OCI-LY3 (cell line): ENCODE data around the gene IL25.

Experiments used
- EZH2phosphoT487 ChIP-seq: fragments of 200-600 bp; shearing (Covaris generic); IDR thresholded peaks from 2 replicates; pipeline ENCODE4 v1.6.1; 2018; ENCODE audit warnings: antibody characterized with exemption, mixed run types, low read depth
- TF ChIP-seq, protein P1 (sequence below): fragments of 200-600, 300-600 bp; sonication (generic); IDR thresholded peaks from 2 replicates; pipeline ENCODE4 v1.5.1; 2014; ENCODE audit warnings: antibody characterized with exemption, low read length, low read depth

DNA sequence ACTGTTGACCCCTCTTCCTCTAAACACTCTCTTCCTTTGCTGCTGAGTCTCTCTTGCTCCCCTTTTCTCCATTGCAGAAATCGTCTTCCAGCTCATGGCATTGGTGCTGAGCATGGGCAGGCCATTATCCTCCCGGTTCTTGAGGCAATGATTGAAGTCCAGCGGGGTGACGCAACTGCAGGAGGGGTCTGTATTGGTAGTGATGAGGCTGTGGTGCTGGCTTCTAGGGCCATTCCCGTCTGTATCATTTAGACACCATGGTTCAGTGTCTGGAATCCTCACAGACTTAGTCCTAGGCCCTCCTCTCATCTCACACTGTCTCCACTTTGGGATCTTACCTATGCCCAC, 19.2 kb upstream of the IL25 start:
- TF ChIP-seq, protein P1, sequence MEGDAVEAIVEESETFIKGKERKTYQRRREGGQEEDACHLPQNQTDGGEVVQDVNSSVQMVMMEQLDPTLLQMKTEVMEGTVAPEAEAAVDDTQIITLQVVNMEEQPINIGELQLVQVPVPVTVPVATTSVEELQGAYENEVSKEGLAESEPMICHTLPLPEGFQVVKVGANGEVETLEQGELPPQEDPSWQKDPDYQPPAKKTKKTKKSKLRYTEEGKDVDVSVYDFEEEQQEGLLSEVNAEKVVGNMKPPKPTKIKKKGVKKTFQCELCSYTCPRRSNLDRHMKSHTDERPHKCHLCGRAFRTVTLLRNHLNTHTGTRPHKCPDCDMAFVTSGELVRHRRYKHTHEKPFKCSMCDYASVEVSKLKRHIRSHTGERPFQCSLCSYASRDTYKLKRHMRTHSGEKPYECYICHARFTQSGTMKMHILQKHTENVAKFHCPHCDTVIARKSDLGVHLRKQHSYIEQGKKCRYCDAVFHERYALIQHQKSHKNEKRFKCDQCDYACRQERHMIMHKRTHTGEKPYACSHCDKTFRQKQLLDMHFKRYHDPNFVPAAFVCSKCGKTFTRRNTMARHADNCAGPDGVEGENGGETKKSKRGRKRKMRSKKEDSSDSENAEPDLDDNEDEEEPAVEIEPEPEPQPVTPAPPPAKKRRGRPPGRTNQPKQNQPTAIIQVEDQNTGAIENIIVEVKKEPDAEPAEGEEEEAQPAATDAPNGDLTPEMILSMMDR = no peak
- no peak for TF ChIP-seq EZH2phosphoT487
